Activated naive CD8-positive, alpha-beta T cell (primary cell): ENCODE data around the gene RNMT.
"Not testable (repeated sequence)": the region's sequence is repeated elsewhere in the genome, so short reads cannot be mapped to it uniquely, and the experiment has no call there.

ENCODE experiments used
- H3K27ac Mint-ChIP-seq: one replicate; pipeline ENCODE4 v1.8.0; 2021; ENCODE audit warnings: mixed read lengths
- H3K27me3 Mint-ChIP-seq: one replicate; pipeline ENCODE4 v1.8.0; 2021; ENCODE audit warnings: mixed read lengths
- H3K36me3 Mint-ChIP-seq: one replicate; pipeline ENCODE4 v1.8.0; 2021; ENCODE audit warnings: mixed read lengths
- H3K4me1 Mint-ChIP-seq: one replicate; pipeline ENCODE4 v1.8.0; 2021; ENCODE audit warnings: low read depth, mixed read lengths
- H3K4me3 Mint-ChIP-seq: one replicate; pipeline ENCODE4 v1.8.0; 2021; ENCODE audit warnings: mild to moderate bottlenecking, mixed read lengths
- H3K9me3 Mint-ChIP-seq: one replicate; pipeline ENCODE4 v1.8.0; 2021; ENCODE audit warnings: low read depth, mixed read lengths

RNMT gene

GRCh38 chr18:13715330-13715729, 11.1 kb upstream of the RNMT start:
- no peak overlapping the region for H3K4me3 Mint-ChIP-seq
- H3K27ac Mint-ChIP-seq, result no peak overlapping the region
- H3K36me3 Mint-ChIP-seq, result peaks cover 7% of the 10 kb centered on the region

GRCh38 chr18:13716916-13717315, 9.6 kb upstream of the RNMT start:
- Mint-ChIP-seq H3K9me3 (no peaks in the 10 kb centered on the region), H3K27ac (no peak overlapping the region), H3K4me1 (peaks cover 30% of the 10 kb centered on the region), H3K27me3 (no peaks in the 10 kb centered on the region), H3K4me3 (no peak overlapping the region), H3K36me3 (peaks cover 7% of the 10 kb centered on the region)

More at GRCh38 chr18:13715330-13715729, 11.1 kb upstream of the RNMT start:
- Mint-ChIP-seq H3K27me3 (no peaks in the 10 kb centered on the region), H3K4me1 (peaks cover 34% of the 10 kb centered on the region), H3K9me3 (no peaks in the 10 kb centered on the region)

GRCh38 chr18:13720123-13720522, 6.3 kb upstream of the RNMT start:
- H3K4me1 Mint-ChIP-seq, result peaks cover 41% of the 10 kb centered on the region
- H3K9me3 Mint-ChIP-seq, result no peaks in the 10 kb centered on the region
- H3K36me3 Mint-ChIP-seq, result peaks cover 7% of the 10 kb centered on the region
- H3K4me3 Mint-ChIP-seq, result no peak overlapping the region
- H3K27me3 Mint-ChIP-seq, result no peaks in the 10 kb centered on the region
- no peak overlapping the region for H3K27ac Mint-ChIP-seq

GRCh38 chr18:13720847-13721246, 5.6 kb upstream of the RNMT start:
- Mint-ChIP-seq H3K27me3 (no peaks in the 10 kb centered on the region), H3K36me3 (peaks cover 7% of the 10 kb centered on the region), H3K9me3 (no peaks in the 10 kb centered on the region), H3K27ac (no peak overlapping the region), H3K4me3 (no peak overlapping the region), H3K4me1 (peaks cover 48% of the 10 kb centered on the region)

GRCh38 chr18:13725566-13726231, 774 bp upstream of the RNMT start:
- Mint-ChIP-seq H3K4me1 (peaks cover 69% of the 10 kb centered on the region), H3K27me3 (no peaks in the 10 kb centered on the region), H3K27ac (peak overlapping the region; percentile 81), H3K9me3 (no peaks in the 10 kb centered on the region), H3K36me3 (peaks cover 9% of the 10 kb centered on the region), H3K4me3 (peak overlapping the region; percentile 97)

GRCh38 chr18:13726972-13727331, 479 bp downstream of the RNMT start:
- Mint-ChIP-seq H3K27me3 (no peaks in the 10 kb centered on the region), H3K4me3 (peak overlapping the region; percentile 97), H3K36me3 (peaks cover 6% of the 10 kb centered on the region), H3K27ac (peak overlapping the region; percentile 90), H3K4me1 (peaks cover 73% of the 10 kb centered on the region), H3K9me3 (no peaks in the 10 kb centered on the region)

- H3K27me3 Mint-ChIP-seq, result no peaks in the 10 kb centered on the region
- H3K36me3 Mint-ChIP-seq, result peaks cover 15% of the 10 kb centered on the region
- H3K9me3 Mint-ChIP-seq, result no peaks in the 10 kb centered on the region
Observed at GRCh38 chr18:13730481-13730880, 4.0 kb downstream of the RNMT start.

GRCh38 chr18:13735681-13736080, 9.2 kb downstream of the RNMT start:
- Mint-ChIP-seq H3K27me3 (no peaks in the 10 kb centered on the region), H3K36me3 (peaks cover 20% of the 10 kb centered on the region), H3K27ac (no peak overlapping the region), H3K4me3 (no peak overlapping the region), H3K9me3 (no peaks in the 10 kb centered on the region), H3K4me1 (peaks cover 18% of the 10 kb centered on the region)

More at GRCh38 chr18:13730481-13730880, 4.0 kb downstream of the RNMT start:
- Mint-ChIP-seq H3K4me3 (no peak overlapping the region), H3K4me1 (peaks cover 56% of the 10 kb centered on the region), H3K27ac (no peak overlapping the region)

GRCh38 chr18:13745696-13746095, 19.2 kb downstream of the RNMT start:
- Mint-ChIP-seq H3K9me3 (no peaks in the 10 kb centered on the region), H3K36me3 (peaks cover 35% of the 10 kb centered on the region), H3K27ac (no peak overlapping the region), H3K4me3 (no peak overlapping the region), H3K27me3 (no peaks in the 10 kb centered on the region), H3K4me1 (no peaks in the 10 kb centered on the region)

GRCh38 chr18:13746633-13747032, 20.2 kb downstream of the RNMT start:
- Mint-ChIP-seq H3K27ac (no peak overlapping the region), H3K36me3 (peaks cover 39% of the 10 kb centered on the region), H3K4me1 (no peaks in the 10 kb centered on the region), H3K4me3 (no peak overlapping the region), H3K9me3 (no peaks in the 10 kb centered on the region), H3K27me3 (no peaks in the 10 kb centered on the region)

- H3K27ac Mint-ChIP-seq, H3K4me1 Mint-ChIP-seq, H3K27me3 Mint-ChIP-seq, H3K9me3 Mint-ChIP-seq, H3K4me3 Mint-ChIP-seq: not testable (repeated sequence)
- H3K36me3 Mint-ChIP-seq, result peaks cover 52% of the 10 kb centered on the region
Observed at GRCh38 chr18:13751599-13751998, 25.1 kb downstream of the RNMT start.

- Mint-ChIP-seq H3K4me1 (no peaks in the 10 kb centered on the region), H3K27me3 (no peaks in the 10 kb centered on the region), H3K36me3 (peaks cover 54% of the 10 kb centered on the region), H3K4me3 (no peak overlapping the region), H3K27ac (no peak overlapping the region), H3K9me3 (no peaks in the 10 kb centered on the region)
Observed at GRCh38 chr18:13756261-13756660, 29.8 kb downstream of the RNMT start.

GRCh38 chr18:13756671-13757070, 30.2 kb downstream of the RNMT start:
- no peaks in the 10 kb centered on the region for H3K9me3 Mint-ChIP-seq
- no peaks in the 10 kb centered on the region for H3K27me3 Mint-ChIP-seq
- peaks cover 52% of the 10 kb centered on the region for H3K36me3 Mint-ChIP-seq
- no peak overlapping the region for H3K4me3 Mint-ChIP-seq
- no peaks in the 10 kb centered on the region for H3K4me1 Mint-ChIP-seq
- H3K27ac Mint-ChIP-seq, result no peak overlapping the region

GRCh38 chr18:13758622-13759021, 32.1 kb downstream of the RNMT start:
- H3K4me1 Mint-ChIP-seq, result no peaks in the 10 kb centered on the region
- H3K9me3 Mint-ChIP-seq, result peaks cover 1% of the 10 kb centered on the region
- peaks cover 65% of the 10 kb centered on the region for H3K36me3 Mint-ChIP-seq
- H3K27me3 Mint-ChIP-seq, result no peaks in the 10 kb centered on the region
- no peak overlapping the region for H3K4me3 Mint-ChIP-seq
- H3K27ac Mint-ChIP-seq, result no peak overlapping the region

GRCh38 chr18:13760047-13760446, 33.6 kb downstream of the RNMT start:
- peaks cover 64% of the 10 kb centered on the region for H3K36me3 Mint-ChIP-seq
- H3K27me3 Mint-ChIP-seq, result no peaks in the 10 kb centered on the region
- no peak overlapping the region for H3K4me3 Mint-ChIP-seq
- H3K9me3 Mint-ChIP-seq, result peaks cover 8% of the 10 kb centered on the region
- H3K27ac Mint-ChIP-seq, result no peak overlapping the region
- H3K4me1 Mint-ChIP-seq, result no peaks in the 10 kb centered on the region
